ENCODE measurements around the gene LNP1. TPM values are rescaled to one million over a fixed set of nuclear protein-coding genes. Genes with fewer than 3 reads are reported as not detected.

The LNP1 gene
- total and polyA plus RNA-seq, 2 of the 13 experiments (the other 11 are each of a cell fraction or from before 2014, with no cell fraction given): 3.6 to 7.0 TPM

DNA sequence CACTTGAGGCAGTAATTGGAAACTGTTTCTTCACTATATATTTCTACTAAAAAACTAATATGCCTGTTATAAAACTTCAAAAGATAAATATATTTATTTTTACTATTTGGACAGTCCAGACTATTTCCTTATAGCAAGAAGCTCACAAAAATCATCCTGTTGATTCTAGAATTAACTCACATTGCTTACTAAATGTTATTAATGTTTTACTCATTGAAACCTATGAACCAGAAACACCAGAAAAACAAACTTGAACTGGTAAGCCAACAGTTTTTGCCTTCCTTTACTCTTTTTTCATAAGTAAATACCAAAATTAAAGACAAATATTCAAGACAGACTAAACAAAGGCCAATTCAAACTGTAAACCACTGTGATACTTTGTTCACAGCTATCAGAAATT is 26.8 kb upstream of the LNP1 start:
- Histone ChIP-seq H3K36me3 (replicated peaks in 1 of 2; ENCODE audit: control insufficient read depth in 1 of 2, insufficient read depth in 2 of 2, low read length in 2 of 2) (peaks cover 12 to 79% of the 10 kb centered on the region in 2 experiments), H3K9me3 (ENCODE audit: low read length) (no peaks in the 10 kb centered on the region), H3K4me3 (replicated peaks in 1 of 3; ENCODE audit: insufficient read depth in 1 of 3, low read depth in 2 of 3, low read length in 3 of 3) (no peak overlapping the region), H3K4me2 (ENCODE audit: low read depth, low read length) (no peak overlapping the region), H4K20me1 (ENCODE audit: insufficient read depth, low read length) (no peaks in the 10 kb centered on the region), H3K9ac (ENCODE audit: insufficient read depth, low read depth, low read length) (no peak overlapping the region), H3K27ac (ENCODE audit: extremely low read length, insufficient read depth, low read length) (no peak overlapping the region), H3K4me1 (ENCODE audit: insufficient read depth, low read length) (peaks cover 16% of the 10 kb centered on the region), H2AFZ (ENCODE audit: low read length) (no peak overlapping the region), H3K79me2 (ENCODE audit: insufficient read depth, low read length) (peaks cover 6% of the 10 kb centered on the region), H3K27me3 (ENCODE audit: control insufficient read depth in 1 of 2, insufficient read depth in 2 of 2, low read length in 2 of 2) (no peaks in the 10 kb centered on the region)
- FAIRE-seq (no peak), ATAC-seq (no peak), DNase-seq (ENCODE audit: low spot score) (no peak)
- intact Hi-C loops (cut with micrococcal nuclease; ENCODE audit: unreplicated experiment) (no loop called here), in situ Hi-C loops (cut with HindIII; ENCODE audit: extremely low pct_ligation_motif_present, low pct_unique_long_range_greater_than_20kb) (no loop called here)
- no TSS peak for BruUV-seq (replicated peaks)
- ChIA-PET CTCF (ENCODE audit: low intra/inter-chr PET ratio, low total read pairs) (no interaction called here), POLR2A (interaction anchor here (2.6 kb wide), 1 partner anchor 27 kb away, joined by 8 read pairs; the partner anchor contains the start of genes LNP1 and TOMM70)
- TF ChIP-seq SNRNP70 (IDR thresholded peaks at IDR 0.05; ENCODE audit: low read depth, low read length) (no peak), SYNCRIP (IDR thresholded peaks at IDR 0.05; ENCODE audit: insufficient read depth, low read depth, low read length) (no peak), POGZ (CRISPR knock-in tag; IDR thresholded peaks at IDR 0.05) (no peak), REL (CRISPR knock-in tag; conservative IDR thresholded peaks at IDR 0.05) (no peak), RARG (CRISPR knock-in tag; IDR thresholded peaks at IDR 0.05; ENCODE audit: low read depth) (no peak), GABPA (IDR thresholded peaks at IDR 0.05; ENCODE audit: low read depth, low read length) (no peak), GABPA (CRISPR knock-in tag; IDR thresholded peaks at IDR 0.05; ENCODE audit: low read depth) (no peak), SALL1 (CRISPR knock-in tag; IDR thresholded peaks at IDR 0.05) (no peak), KMT2B (CRISPR knock-in tag; IDR thresholded peaks at IDR 0.05) (no peak), ZSCAN29 (CRISPR knock-in tag; conservative IDR thresholded peaks at IDR 0.05) (no peak), TFDP2 (CRISPR knock-in tag; IDR thresholded peaks at IDR 0.05) (no peak), HDAC2 (CRISPR knock-in tag; IDR thresholded peaks at IDR 0.05) (no peak)
- TF ChIP-seq, protein P1, sequence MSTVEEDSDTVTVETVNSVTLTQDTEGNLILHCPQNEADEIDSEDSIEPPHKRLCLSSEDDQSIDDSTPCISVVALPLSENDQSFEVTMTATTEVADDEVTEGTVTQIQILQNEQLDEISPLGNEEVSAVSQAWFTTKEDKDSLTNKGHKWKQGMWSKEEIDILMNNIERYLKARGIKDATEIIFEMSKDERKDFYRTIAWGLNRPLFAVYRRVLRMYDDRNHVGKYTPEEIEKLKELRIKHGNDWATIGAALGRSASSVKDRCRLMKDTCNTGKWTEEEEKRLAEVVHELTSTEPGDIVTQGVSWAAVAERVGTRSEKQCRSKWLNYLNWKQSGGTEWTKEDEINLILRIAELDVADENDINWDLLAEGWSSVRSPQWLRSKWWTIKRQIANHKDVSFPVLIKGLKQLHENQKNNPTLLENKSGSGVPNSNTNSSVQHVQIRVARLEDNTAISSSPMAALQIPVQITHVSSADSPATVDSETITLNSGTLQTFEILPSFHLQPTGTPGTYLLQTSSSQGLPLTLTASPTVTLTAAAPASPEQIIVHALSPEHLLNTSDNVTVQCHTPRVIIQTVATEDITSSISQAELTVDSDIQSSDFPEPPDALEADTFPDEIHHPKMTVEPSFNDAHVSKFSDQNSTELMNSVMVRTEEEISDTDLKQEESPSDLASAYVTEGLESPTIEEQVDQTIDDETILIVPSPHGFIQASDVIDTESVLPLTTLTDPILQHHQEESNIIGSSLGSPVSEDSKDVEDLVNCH (CRISPR knock-in tag; IDR thresholded peaks at IDR 0.05): no peak
- TF ChIP-seq, protein P2, sequence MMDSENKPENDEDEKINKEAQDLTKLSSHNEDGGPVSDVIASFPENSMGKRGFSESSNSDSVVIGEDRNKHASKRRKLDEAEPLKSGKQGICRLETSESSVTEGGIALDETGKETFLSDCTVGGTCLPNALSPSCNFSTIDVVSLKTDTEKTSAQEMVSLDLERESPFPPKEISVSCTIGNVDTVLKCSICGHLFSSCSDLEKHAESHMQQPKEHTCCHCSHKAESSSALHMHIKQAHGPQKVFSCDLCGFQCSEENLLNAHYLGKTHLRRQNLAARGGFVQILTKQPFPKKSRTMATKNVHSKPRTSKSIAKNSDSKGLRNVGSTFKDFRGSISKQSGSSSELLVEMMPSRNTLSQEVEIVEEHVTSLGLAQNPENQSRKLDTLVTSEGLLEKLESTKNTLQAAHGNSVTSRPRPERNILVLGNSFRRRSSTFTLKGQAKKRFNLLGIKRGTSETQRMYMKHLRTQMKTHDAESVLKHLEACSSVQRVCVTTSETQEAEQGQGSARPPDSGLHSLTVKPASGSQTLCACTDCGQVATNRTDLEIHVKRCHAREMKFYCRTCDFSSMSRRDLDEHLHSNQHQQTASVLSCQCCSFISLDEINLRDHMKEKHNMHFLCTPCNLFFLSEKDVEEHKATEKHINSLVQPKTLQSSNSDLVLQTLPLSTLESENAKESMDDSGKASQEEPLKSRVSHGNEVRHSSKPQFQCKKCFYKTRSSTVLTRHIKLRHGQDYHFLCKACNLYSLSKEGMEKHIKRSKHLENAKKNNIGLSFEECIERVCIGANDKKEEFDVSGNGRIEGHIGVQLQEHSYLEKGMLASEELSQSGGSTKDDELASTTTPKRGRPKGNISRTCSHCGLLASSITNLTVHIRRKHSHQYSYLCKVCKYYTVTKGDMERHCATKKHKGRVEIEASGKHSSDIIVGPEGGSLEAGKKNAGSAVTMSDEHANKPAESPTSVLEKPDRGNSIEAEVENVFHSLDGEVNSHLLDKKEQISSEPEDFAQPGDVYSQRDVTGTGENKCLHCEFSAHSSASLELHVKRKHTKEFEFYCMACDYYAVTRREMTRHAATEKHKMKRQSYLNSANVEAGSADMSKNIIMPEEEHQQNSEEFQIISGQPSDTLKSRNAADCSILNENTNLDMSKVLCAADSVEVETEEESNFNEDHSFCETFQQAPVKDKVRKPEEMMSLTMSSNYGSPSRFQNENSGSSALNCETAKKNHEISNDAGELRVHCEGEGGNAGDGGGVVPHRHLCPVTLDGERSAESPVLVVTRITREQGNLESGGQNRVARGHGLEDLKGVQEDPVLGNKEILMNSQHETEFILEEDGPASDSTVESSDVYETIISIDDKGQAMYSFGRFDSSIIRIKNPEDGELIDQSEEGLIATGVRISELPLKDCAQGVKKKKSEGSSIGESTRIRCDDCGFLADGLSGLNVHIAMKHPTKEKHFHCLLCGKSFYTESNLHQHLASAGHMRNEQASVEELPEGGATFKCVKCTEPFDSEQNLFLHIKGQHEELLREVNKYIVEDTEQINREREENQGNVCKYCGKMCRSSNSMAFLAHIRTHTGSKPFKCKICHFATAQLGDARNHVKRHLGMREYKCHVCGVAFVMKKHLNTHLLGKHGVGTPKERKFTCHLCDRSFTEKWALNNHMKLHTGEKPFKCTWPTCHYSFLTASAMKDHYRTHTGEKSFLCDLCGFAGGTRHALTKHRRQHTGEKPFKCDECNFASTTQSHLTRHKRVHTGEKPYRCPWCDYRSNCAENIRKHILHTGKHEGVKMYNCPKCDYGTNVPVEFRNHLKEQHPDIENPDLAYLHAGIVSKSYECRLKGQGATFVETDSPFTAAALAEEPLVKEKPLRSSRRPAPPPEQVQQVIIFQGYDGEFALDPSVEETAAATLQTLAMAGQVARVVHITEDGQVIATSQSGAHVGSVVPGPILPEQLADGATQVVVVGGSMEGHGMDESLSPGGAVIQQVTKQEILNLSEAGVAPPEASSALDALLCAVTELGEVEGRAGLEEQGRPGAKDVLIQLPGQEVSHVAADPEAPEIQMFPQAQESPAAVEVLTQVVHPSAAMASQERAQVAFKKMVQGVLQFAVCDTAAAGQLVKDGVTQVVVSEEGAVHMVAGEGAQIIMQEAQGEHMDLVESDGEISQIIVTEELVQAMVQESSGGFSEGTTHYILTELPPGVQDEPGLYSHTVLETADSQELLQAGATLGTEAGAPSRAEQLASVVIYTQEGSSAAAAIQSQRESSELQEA (CRISPR knock-in tag; IDR thresholded peaks at IDR 0.05; ENCODE audit: not compliant biosample characterization): no peak
- TF ChIP-seq, protein P3, sequence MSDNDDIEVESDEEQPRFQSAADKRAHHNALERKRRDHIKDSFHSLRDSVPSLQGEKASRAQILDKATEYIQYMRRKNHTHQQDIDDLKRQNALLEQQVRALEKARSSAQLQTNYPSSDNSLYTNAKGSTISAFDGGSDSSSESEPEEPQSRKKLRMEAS (IDR thresholded peaks at IDR 0.05): no peak
